ENCODE results near the gene COA5.

COA5 gene

GRCh38 chr2:98561902-98562695 is 46.2 kb downstream of the COA5 start:
- DNase-seq: no peak
- H3K4me1 Mint-ChIP-seq: peaks cover 33% of the 10 kb centered on the region
- CTCF ChIA-PET: no interaction called here
- no peaks in the 10 kb centered on the region for H3K9me3 Mint-ChIP-seq
- no peak overlapping the region for H3K4me3 Mint-ChIP-seq
- H3K27ac Mint-ChIP-seq: no peak overlapping the region
- no peaks in the 10 kb centered on the region for H3K27me3 Mint-ChIP-seq
- peaks cover 73% of the 10 kb centered on the region for H3K36me3 Mint-ChIP-seq

- CTCF ChIA-PET: no interaction called here
- H3K4me3 Mint-ChIP-seq: no peak overlapping the region
- H3K36me3 Mint-ChIP-seq: peaks cover 66% of the 10 kb centered on the region
- DNase-seq: no peak
- no peaks in the 10 kb centered on the region for H3K9me3 Mint-ChIP-seq
- peaks cover 41% of the 10 kb centered on the region for H3K4me1 Mint-ChIP-seq
- H3K27ac Mint-ChIP-seq: no peak overlapping the region
- no peaks in the 10 kb centered on the region for H3K27me3 Mint-ChIP-seq
These were observed 47.3 kb downstream of the COA5 start for GRCh38 chr2:98561018-98561417.

DNA sequence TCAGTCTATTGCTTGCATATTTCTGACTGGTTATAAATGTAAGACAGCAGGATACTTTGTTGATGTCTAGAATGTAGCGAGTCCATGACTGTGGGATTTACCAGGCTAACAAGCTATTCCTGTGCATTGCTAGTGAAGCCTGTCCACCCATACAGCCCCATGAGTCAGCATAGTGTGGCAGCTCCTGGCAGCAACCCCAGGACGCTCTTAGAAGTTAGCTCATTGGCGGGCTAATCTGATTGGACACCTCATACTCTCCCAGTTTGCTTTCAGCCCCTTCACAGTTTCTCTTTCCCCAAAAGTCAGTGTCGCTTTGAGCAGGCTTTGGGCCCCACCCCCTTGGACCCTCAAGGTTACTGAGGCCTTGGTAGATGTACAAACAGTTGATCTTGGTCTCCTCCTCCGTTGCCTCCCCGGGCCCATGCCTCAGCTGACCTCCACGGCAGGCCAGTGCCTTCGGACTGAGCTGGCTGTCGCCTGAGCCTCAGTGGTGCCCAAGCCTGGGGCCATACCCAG is 48.0 kb downstream of the COA5 start:
- no peak for DNase-seq
- Mint-ChIP-seq H3K9me3 (no peaks in the 10 kb centered on the region), H3K36me3 (peaks cover 65% of the 10 kb centered on the region), H3K4me1 (peaks cover 47% of the 10 kb centered on the region), H3K27me3 (no peaks in the 10 kb centered on the region), H3K27ac (peak overlapping the region; percentile 83), H3K4me3 (no peak overlapping the region)
- CTCF ChIA-PET: interaction anchor here (1.3 to 2.8 kb wide), 2 partner anchors 9 to 89 kb away, joined by 3 to 24 read pairs; no protein-coding TSS in a partner anchor

DNA sequence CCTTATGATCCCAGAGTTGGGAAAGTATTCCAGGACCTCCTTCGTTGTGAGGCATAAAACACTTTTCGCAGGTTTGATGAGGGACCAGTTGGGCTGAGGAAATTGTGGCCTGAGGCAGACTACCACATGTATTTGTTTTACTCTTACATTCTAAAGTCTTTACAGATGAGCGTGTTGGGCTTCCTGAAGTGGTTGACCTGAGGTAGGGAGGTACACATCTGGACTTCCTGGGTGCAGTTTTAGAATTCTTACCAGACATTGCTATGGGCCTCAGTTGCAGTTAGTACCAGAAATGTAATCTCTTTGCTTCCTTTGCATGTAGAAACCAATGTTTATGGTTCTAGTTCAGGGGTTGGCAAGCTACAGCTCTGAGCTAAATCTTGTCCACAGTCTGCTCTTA is 48.7 kb downstream of the COA5 start:
- no peaks in the 10 kb centered on the region for H3K9me3 Mint-ChIP-seq
- H3K4me1 Mint-ChIP-seq: peaks cover 54% of the 10 kb centered on the region
- peak overlapping the region; percentile 83 for H3K27ac Mint-ChIP-seq
- H3K4me3 Mint-ChIP-seq: no peak overlapping the region
- H3K27me3 Mint-ChIP-seq: no peaks in the 10 kb centered on the region
- CTCF ChIA-PET: interaction anchor here (0.7 to 2.8 kb wide), 4 partner anchors 10 to 89 kb away, joined by 3 to 24 read pairs (median 4); no protein-coding TSS in a partner anchor
- DNase-seq: no peak
- peaks cover 69% of the 10 kb centered on the region for H3K36me3 Mint-ChIP-seq

DNA sequence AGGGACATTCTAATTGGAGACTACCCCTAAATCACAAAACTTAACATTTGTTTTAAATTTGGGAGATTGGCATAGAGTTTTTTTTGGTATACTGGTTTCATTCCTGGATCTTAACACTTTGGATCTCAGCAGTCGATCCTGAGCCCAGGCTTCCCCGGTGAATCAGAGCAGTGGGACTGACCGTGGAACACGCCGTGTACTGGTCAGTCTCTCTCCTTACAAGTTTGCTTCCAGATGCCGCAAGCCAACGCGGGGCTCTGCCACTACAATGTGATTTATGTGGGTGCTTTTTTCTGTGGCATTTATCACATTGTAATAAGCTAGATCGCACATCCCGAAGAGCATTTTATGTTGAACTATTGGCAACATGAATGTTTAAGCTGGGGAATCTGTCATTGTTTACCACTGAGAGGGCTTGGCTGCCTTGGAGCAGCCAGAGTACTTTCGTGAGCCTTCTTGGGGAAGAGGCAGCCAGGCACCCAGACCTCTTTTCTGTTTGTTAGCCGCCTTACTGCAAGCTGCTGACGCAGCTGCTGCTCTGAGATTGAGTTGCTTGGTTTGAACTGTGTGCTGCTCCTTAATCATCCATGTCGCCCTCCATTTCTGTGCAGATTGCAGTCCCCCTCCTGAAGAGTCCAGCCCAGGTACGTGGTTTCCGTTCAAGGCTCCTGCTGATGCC is 49.3 kb downstream of the COA5 start:
- Mint-ChIP-seq H3K36me3 (peaks cover 68% of the 10 kb centered on the region), H3K4me3 (no peak overlapping the region), H3K9me3 (no peaks in the 10 kb centered on the region), H3K27me3 (no peaks in the 10 kb centered on the region), H3K4me1 (peaks cover 54% of the 10 kb centered on the region), H3K27ac (peak overlapping the region; percentile 83)
- CTCF ChIA-PET: interaction anchor here (0.7 to 2.8 kb wide), 4 partner anchors 11 to 90 kb away, joined by 3 to 24 read pairs (median 4); no protein-coding TSS in a partner anchor
- DNase-seq: no peak

DNA sequence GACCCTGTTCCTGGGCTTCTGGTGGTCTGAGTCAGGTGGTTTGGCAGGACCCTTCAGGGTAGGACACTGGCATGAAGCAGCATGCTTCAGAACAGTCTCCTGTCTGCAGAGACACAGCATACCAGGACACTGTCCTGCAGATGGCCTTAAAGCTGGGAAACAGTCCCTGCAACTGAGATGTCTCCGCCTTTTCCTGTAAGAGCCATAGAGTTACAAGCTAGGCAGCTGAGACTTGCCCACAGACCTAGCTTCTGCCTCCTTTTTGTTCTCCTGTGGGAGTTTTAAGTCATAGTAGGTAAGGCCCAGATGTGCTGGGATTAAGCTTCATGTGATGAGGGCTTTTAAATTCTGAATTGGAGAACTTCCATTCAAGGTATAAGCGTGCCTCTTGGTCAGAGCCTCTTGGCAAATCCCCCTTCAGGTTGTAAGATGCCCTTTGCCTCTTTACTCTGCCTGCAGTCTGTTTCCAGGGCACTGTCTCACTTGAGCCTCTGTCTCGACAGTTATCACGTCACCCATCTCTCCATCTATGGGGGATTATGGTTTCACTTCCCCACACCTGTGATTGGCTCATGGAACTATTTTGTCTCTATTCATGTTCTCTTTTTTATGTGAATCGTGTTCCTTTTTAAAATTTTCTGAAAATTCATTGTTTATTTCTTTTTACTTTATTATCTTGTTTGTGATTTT is 51.8 kb downstream of the COA5 start:
- CTCF ChIA-PET: interaction anchor here (0.6 to 2.0 kb wide), 5 partner anchors 12 to 145 kb away, joined by 3 to 5 read pairs (median 4); no protein-coding TSS in a partner anchor
- peak; percentile 17 for DNase-seq
- no peaks in the 10 kb centered on the region for H3K9me3 Mint-ChIP-seq
- peak overlapping the region; percentile 28 for H3K27ac Mint-ChIP-seq
- no peak overlapping the region for H3K4me3 Mint-ChIP-seq
- peaks cover 75% of the 10 kb centered on the region for H3K36me3 Mint-ChIP-seq
- H3K27me3 Mint-ChIP-seq: no peaks in the 10 kb centered on the region
- H3K4me1 Mint-ChIP-seq: peaks cover 69% of the 10 kb centered on the region

- no peak overlapping the region for H3K4me3 Mint-ChIP-seq
- H3K36me3 Mint-ChIP-seq: peaks cover 73% of the 10 kb centered on the region
- DNase-seq: peak; percentile 18
- no peaks in the 10 kb centered on the region for H3K27me3 Mint-ChIP-seq
- H3K4me1 Mint-ChIP-seq: peaks cover 76% of the 10 kb centered on the region
- H3K27ac Mint-ChIP-seq: no peak overlapping the region
- H3K9me3 Mint-ChIP-seq: no peaks in the 10 kb centered on the region
- CTCF ChIA-PET: interaction anchor here (1.5 kb wide), 2 partner anchors 13 to 23 kb away, joined by 4 to 5 read pairs; no protein-coding TSS in a partner anchor
These were observed 52.6 kb downstream of the COA5 start for GRCh38 chr2:98555696-98556095.

DNA sequence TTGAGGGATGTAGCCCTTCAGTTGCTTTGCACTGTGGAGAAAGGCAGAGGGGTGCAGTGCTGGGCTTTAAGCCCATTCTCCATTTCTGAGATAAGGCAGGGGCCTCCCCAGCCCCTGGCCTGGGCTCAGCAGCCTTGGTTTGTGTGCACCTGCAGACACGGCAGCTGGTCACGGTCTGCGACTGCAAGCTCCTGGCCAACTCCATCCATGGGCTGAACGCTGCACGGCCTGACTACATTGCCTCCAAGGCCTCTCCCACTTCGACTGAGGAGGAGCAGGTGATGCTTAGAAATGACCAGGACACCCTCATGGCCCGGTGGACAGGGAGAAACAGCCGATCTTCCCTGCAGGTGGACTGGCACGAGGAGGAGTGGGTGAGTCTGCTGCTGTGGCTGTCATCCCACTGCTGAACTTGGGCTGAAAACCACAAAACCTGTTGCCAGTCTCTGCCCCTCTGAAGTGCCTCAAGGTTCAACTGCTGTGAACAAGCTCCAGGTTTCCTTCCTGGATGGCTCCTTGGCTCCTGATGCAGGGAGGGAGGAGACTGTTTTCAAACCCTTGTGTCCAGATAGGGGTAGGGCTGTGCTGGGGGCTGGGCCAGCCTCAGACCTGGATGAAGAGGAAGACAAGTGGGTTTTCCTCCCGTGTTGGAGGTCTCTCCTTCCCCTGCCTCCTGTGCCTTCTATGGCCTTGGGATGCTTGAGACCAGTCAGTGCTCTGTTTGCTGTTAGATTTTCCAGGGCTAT is 54.0 kb downstream of the COA5 start:
- CTCF ChIA-PET: no interaction called here
- Mint-ChIP-seq H3K27ac (no peak overlapping the region), H3K27me3 (no peaks in the 10 kb centered on the region), H3K4me3 (no peak overlapping the region), H3K36me3 (peaks cover 65% of the 10 kb centered on the region), H3K9me3 (no peaks in the 10 kb centered on the region), H3K4me1 (peaks cover 75% of the 10 kb centered on the region)
- peak; percentile 18 for DNase-seq

DNA sequence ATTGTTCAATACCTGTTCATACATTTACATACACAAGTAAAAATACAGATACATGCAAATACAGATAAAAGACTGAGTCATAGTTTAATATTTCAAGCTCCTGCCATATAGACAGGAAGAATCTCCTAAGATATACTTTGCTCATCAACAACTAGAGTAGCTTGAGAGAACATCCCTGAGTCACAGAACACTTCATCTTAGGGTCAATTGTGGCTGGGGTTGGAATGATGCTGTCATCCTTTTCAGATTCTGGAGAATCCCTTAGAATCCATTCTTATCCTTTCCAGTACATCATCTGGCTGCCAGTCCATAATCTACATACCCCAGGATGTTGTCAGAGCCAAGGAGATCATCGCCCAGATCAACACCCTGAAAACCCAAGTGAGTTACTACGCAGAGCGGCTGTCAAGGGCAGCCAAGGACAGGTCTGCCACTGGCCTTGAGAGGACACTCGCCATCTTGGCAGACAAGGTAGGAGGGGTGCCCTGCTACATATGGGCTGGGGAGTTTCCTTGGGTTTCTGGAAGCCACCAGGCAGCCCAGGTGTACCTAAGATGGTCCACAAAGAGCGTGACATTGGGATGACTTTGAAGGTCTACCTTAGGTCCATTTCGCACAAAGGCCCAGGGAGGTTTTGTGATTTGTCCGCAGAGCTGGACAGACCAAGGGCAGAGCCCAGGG is 55.7 kb downstream of the COA5 start:
- peak overlapping the region; percentile 25 for H3K27ac Mint-ChIP-seq
- no peaks in the 10 kb centered on the region for H3K27me3 Mint-ChIP-seq
- no peaks in the 10 kb centered on the region for H3K9me3 Mint-ChIP-seq
- peaks cover 74% of the 10 kb centered on the region for H3K4me1 Mint-ChIP-seq
- peaks cover 59% of the 10 kb centered on the region for H3K36me3 Mint-ChIP-seq
- CTCF ChIA-PET: interaction anchor here (0.6 to 0.7 kb wide), 2 partner anchors 49 to 320 kb away, joined by 3 to 4 read pairs; no protein-coding TSS in a partner anchor
- H3K4me3 Mint-ChIP-seq: no peak overlapping the region
- DNase-seq: no peak

- no peak overlapping the region for H3K4me3 Mint-ChIP-seq
- H3K36me3 Mint-ChIP-seq: peaks cover 66% of the 10 kb centered on the region
- peaks cover 80% of the 10 kb centered on the region for H3K4me1 Mint-ChIP-seq
- no peaks in the 10 kb centered on the region for H3K9me3 Mint-ChIP-seq
- peak overlapping the region; percentile 85 for H3K27ac Mint-ChIP-seq
- peak; percentile 41 for DNase-seq
- no peaks in the 10 kb centered on the region for H3K27me3 Mint-ChIP-seq
- CTCF ChIA-PET: interaction anchor here (0.9 kb wide), 1 partner anchor 139 kb away, joined by 4 read pairs; no protein-coding TSS in a partner anchor
These were observed 57.0 kb downstream of the COA5 start for GRCh38 chr2:98551316-98551715.

DNA sequence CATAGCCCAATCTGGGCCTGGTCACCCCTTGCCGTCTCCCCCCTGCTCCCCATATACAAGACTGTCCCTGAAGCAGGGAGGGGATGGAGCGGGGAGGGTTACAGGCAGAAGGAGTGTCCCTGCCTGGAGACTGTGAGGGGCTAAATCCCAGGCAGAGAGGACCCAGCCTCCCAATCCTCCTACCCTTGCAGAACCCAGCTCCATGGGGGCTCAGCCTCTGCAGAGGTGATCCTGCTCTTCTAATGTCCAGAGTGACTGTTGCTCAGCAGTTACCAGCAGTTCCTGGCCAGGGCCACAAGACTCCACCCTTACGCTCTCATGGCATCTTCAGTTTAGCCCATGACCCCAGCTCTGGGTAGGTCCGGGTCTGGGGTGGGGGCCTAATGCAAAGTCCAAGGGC is 58.1 kb downstream of the COA5 start:
- Mint-ChIP-seq H3K36me3 (peaks cover 69% of the 10 kb centered on the region), H3K9me3 (no peaks in the 10 kb centered on the region), H3K27me3 (no peaks in the 10 kb centered on the region), H3K27ac (no peak overlapping the region), H3K4me3 (no peak overlapping the region), H3K4me1 (peaks cover 81% of the 10 kb centered on the region)
- CTCF ChIA-PET: interaction anchor here (0.5 kb wide), 1 partner anchor 29 kb away, joined by 3 read pairs; no protein-coding TSS in a partner anchor
- DNase-seq: no peak
